ENCODE measurements around the gene ZNF678.

DNA sequence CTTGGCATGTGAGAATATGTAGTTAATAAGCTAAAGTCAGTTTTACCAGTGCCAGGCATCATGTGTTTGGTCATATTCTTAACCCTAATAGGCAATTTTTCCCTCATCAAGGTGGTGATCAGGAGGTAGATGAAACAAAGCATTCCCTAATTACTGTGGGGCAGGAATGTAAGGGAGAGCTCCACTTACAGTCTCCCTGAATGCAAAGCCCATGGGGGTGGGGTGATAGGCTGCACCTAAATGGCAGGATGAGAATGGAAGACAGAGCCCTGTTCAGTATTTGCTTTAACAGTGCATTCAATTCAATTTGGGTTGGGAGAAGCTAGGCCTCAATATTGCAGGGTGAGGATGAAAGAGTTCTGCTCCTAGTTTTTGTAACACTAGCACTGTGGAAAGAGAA lies 23.4 kb downstream of the ZNF678 start:
- TF ChIP-seq CTCF (IDR thresholded peaks at IDR 0.05) (no peak), POLR2A (IDR thresholded peaks at IDR 0.05) (no peak)
